Measurements from ENCODE around the gene SCNN1A. TPM values are rescaled to one million over a fixed set of nuclear protein-coding genes. Genes with fewer than 3 reads are reported as not detected.

The SCNN1A gene
- total RNA-seq, 1 experiment from 2014 or later: 111 TPM

DNA sequence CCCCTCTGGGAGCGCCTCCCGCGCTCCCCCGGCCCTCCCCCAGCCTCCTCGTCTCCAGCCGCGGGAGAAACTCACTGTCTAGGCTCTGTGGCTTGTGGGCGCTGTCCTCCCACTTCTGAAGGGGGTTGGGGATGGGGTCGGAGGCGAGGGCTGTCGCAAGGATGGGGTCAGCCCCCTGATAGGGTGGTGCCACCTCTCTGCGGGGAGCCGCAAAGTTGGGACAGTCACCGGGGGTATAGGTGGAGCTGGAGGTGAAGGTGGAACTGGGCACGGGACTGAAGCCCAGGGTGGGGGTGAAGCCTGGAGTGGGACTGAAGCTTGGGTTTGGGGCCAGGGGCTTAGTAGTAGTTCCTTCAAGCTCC is 45.7 kb downstream of the SCNN1A start:
- H4K8ac ChIP-seq (replicated peaks; ENCODE audit: insufficient read length, low read depth, low read length): no peak overlapping the region
- H3K36me3 Mint-ChIP-seq (ENCODE audit: insufficient read depth in 1 of 3, low read depth in 3 of 3): peaks cover 41 to 73% (median 59%) of the 10 kb centered on the region in 3 experiments; a peak in 6 of 7 replicates
- H3K4me1 Mint-ChIP-seq: peaks cover 24 to 42% of the 10 kb centered on the region in 2 experiments
- no peak overlapping the region for H3K27ac ChIP-seq (ENCODE audit: insufficient read length, low read depth, low read length)
- H2AFZ ChIP-seq (ENCODE audit: low read length): no peak overlapping the region
- H3K4ac ChIP-seq (ENCODE audit: low read depth, low read length): no peak overlapping the region
- peak overlapping the region in 2 of 3 experiments; percentile 28 to 57; a peak in 2 of 7 replicates for H3K27ac Mint-ChIP-seq
- no peaks in the 10 kb centered on the region for H3K23me2 ChIP-seq (ENCODE audit: insufficient read length, low read depth, low read length, poor library complexity, severe bottlenecking)
- no peaks in the 10 kb centered on the region for H3K79me1 ChIP-seq (ENCODE audit: insufficient read depth, low read depth, low read length, poor library complexity, severe bottlenecking)
- H2BK12ac ChIP-seq (ENCODE audit: insufficient read length, low read depth, low read length): no peak overlapping the region
- no peak overlapping the region for H4K91ac ChIP-seq (ENCODE audit: insufficient read length, low read depth, low read length)
- H3K9me3 ChIP-seq (ENCODE audit: control insufficient read depth, low read depth, low read length): no peaks in the 10 kb centered on the region
- DNase-seq: no peak
- peaks cover 9% of the 10 kb centered on the region; the same call in 1 of the 2 replicates for H3K4me1 ChIP-seq (ENCODE audit: insufficient read depth, low read length)
- H3K18ac ChIP-seq (ENCODE audit: insufficient read length, low read depth, low read length): no peak overlapping the region
- no CpG with 5 or more reads among the region's 15 CpGs for WGBS (ENCODE audit: extremely low coverage, insufficient read length, low lambda C conversion rate)
- H3K9me3 Mint-ChIP-seq: no peaks in the 10 kb centered on the region
- TF ChIP-seq, protein P1, sequence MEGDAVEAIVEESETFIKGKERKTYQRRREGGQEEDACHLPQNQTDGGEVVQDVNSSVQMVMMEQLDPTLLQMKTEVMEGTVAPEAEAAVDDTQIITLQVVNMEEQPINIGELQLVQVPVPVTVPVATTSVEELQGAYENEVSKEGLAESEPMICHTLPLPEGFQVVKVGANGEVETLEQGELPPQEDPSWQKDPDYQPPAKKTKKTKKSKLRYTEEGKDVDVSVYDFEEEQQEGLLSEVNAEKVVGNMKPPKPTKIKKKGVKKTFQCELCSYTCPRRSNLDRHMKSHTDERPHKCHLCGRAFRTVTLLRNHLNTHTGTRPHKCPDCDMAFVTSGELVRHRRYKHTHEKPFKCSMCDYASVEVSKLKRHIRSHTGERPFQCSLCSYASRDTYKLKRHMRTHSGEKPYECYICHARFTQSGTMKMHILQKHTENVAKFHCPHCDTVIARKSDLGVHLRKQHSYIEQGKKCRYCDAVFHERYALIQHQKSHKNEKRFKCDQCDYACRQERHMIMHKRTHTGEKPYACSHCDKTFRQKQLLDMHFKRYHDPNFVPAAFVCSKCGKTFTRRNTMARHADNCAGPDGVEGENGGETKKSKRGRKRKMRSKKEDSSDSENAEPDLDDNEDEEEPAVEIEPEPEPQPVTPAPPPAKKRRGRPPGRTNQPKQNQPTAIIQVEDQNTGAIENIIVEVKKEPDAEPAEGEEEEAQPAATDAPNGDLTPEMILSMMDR (conservative IDR thresholded peaks at IDR 0.05): no peak
- H2BK20ac ChIP-seq (ENCODE audit: low read depth, low read length, poor library complexity, severe bottlenecking): no peak overlapping the region
- H2AK5ac ChIP-seq (ENCODE audit: insufficient read length, low read length): no peak overlapping the region
- no peak overlapping the region for H2BK15ac ChIP-seq (ENCODE audit: low read depth, low read length)
- no peak overlapping the region for H3K4me3 Mint-ChIP-seq
- no peak overlapping the region for H3K56ac ChIP-seq (ENCODE audit: insufficient read length, low read depth, low read length)
- no peak overlapping the region for H3T11ph ChIP-seq (ENCODE audit: low read length)
- no peak overlapping the region for H3K4me2 ChIP-seq (ENCODE audit: insufficient read depth, insufficient read length, low read length)
- H2BK5ac ChIP-seq (ENCODE audit: insufficient read length, low read length): no peak overlapping the region
- H3K23ac ChIP-seq (ENCODE audit: insufficient read length, low read depth, low read length): no peak overlapping the region
- no peaks in the 10 kb centered on the region for H3K27me3 ChIP-seq (ENCODE audit: insufficient read depth, low read length)
- no peaks in the 10 kb centered on the region for H3K79me2 ChIP-seq (ENCODE audit: insufficient read depth, low read length)
- no peak overlapping the region for H2BK120ac ChIP-seq (ENCODE audit: low read depth, low read length, poor library complexity, severe bottlenecking)
- H3K27me3 Mint-ChIP-seq (ENCODE audit: low read depth): no peaks in the 10 kb centered on the region
- no peak overlapping the region for H3K14ac ChIP-seq (ENCODE audit: insufficient read depth, low read length)
- H3K9ac ChIP-seq (ENCODE audit: extremely low read depth, insufficient read length, low read length): no peak overlapping the region
- no peaks in the 10 kb centered on the region for H4K20me1 ChIP-seq (ENCODE audit: control insufficient read depth, insufficient read depth, insufficient read length)
- H4K5ac ChIP-seq (ENCODE audit: insufficient read length, low read depth, low read length): no peak overlapping the region

Data from H9 (cell line).